Measurements from ENCODE around the gene RGS1.

Gene RGS1

GRCh38 chr1:192580351-192580962, 4.9 kb downstream of the RGS1 start:
- ChIA-PET POLR2A (interaction anchor here (0.6 kb wide), 1 partner anchor 64 kb away, joined by 5 read pairs; no protein-coding TSS in a partner anchor), CTCF (interaction anchor here (1.0 to 4.6 kb wide), 11 partner anchors 12 to 226 kb away, joined by 3 to 60 read pairs (median 4); no protein-coding TSS in a partner anchor)
- H3K9me3 ChIP-seq (ENCODE audit: control extremely low read depth in 1 of 5, control insufficient read depth in 4 of 5, insufficient read depth in 2 of 5, low read depth in 1 of 5, low read length in 4 of 5) = no peaks in the 10 kb centered on the region
- H3K4me3 ChIP-seq (ENCODE audit: control insufficient read depth in 1 of 7, extremely low read depth in 1 of 7, insufficient read depth in 4 of 7, low read depth in 2 of 7, low read length in 6 of 7) = no peak overlapping the region
- peak; percentile 50 to 59 (median 52) for DNase-seq
- H3K27me3 ChIP-seq (replicated peaks in 2 of 5; ENCODE audit: control insufficient read depth in 4 of 5, insufficient read depth in 5 of 5, low read length in 4 of 5) = no peaks in the 10 kb centered on the region
- H3K36me3 ChIP-seq (ENCODE audit: control insufficient read depth in 4 of 4, insufficient read depth in 4 of 4, low read length in 3 of 4) = no peaks in the 10 kb centered on the region
- WGBS (ENCODE audit: insufficient coverage) = no CpG with 5 or more reads among the region's 3 CpGs
- no peak overlapping the region for H3K27ac ChIP-seq (ENCODE audit: insufficient read depth in 1 of 2, low read depth in 1 of 2, low read length in 2 of 2, poor library complexity in 1 of 2, severe bottlenecking in 2 of 2)
- H3K4me1 ChIP-seq (ENCODE audit: control extremely low read depth in 1 of 4, control insufficient read depth in 4 of 4, insufficient read depth in 4 of 4, low read length in 3 of 4) = peaks cover 2 to 8% (median 6%) of the 10 kb centered on the region in 4 experiments

GRCh38 chr1:192581131-192581927, 5.8 kb downstream of the RGS1 start:
- Histone ChIP-seq H3K36me3 (ENCODE audit: control insufficient read depth in 4 of 4, insufficient read depth in 4 of 4, low read length in 3 of 4) (no peaks in the 10 kb centered on the region), H3K27me3 (replicated peaks in 2 of 5; ENCODE audit: control insufficient read depth in 4 of 5, insufficient read depth in 5 of 5, low read length in 4 of 5) (no peaks in the 10 kb centered on the region), H3K4me3 (ENCODE audit: control insufficient read depth in 1 of 7, extremely low read depth in 1 of 7, insufficient read depth in 4 of 7, low read depth in 2 of 7, low read length in 6 of 7) (no peak overlapping the region), H3K9me3 (ENCODE audit: control extremely low read depth in 1 of 5, control insufficient read depth in 4 of 5, insufficient read depth in 2 of 5, low read depth in 1 of 5, low read length in 4 of 5) (no peaks in the 10 kb centered on the region), H3K4me1 (ENCODE audit: control extremely low read depth in 1 of 4, control insufficient read depth in 4 of 4, insufficient read depth in 4 of 4, low read length in 3 of 4) (peaks cover 0 to 3% (median 1%) of the 10 kb centered on the region in 4 experiments), H3K27ac (ENCODE audit: insufficient read depth in 1 of 2, low read depth in 1 of 2, low read length in 2 of 2, poor library complexity in 1 of 2, severe bottlenecking in 2 of 2) (no peak overlapping the region)
- ChIA-PET POLR2A (no interaction called here), CTCF (interaction anchor here (0.7 to 4.6 kb wide), 14 partner anchors 9 to 1709 kb away, joined by 3 to 60 read pairs (median 4); no protein-coding TSS in a partner anchor)
- no peak for DNase-seq
- 100% methylated on average over 2 of the region's 4 CpGs for WGBS (ENCODE audit: insufficient coverage)

- POLR2A ChIA-PET = no interaction called here
- WGBS (ENCODE audit: insufficient coverage) = 100% methylated on average over 1 of the region's 1 CpG
- CTCF ChIA-PET = no interaction called here
These were observed 9.3 kb downstream of the RGS1 start for GRCh38 chr1:192584866-192585265.

GRCh38 chr1:192587386-192588266, 12.1 kb downstream of the RGS1 start:
- 100% methylated on average over 1 of the region's 5 CpGs for WGBS (ENCODE audit: insufficient coverage)
- CTCF ChIA-PET = interaction anchor here (0.8 to 1.5 kb wide), 7 partner anchors 8 to 110 kb away, joined by 3 to 4 read pairs (median 4); no protein-coding TSS in a partner anchor
- Histone ChIP-seq H3K36me3 (ENCODE audit: control insufficient read depth in 4 of 4, insufficient read depth in 4 of 4, low read length in 3 of 4) (no peaks in the 10 kb centered on the region), H3K27ac (ENCODE audit: insufficient read depth in 1 of 2, low read depth in 1 of 2, low read length in 2 of 2, poor library complexity in 1 of 2, severe bottlenecking in 2 of 2) (no peak overlapping the region), H3K4me1 (ENCODE audit: control extremely low read depth in 1 of 4, control insufficient read depth in 4 of 4, insufficient read depth in 4 of 4, low read length in 3 of 4) (no peaks in the 10 kb centered on the region), H3K4me3 (ENCODE audit: control insufficient read depth in 1 of 7, extremely low read depth in 1 of 7, insufficient read depth in 4 of 7, low read depth in 2 of 7, low read length in 6 of 7) (no peak overlapping the region), H3K27me3 (replicated peaks in 2 of 5; ENCODE audit: control insufficient read depth in 4 of 5, insufficient read depth in 5 of 5, low read length in 4 of 5) (no peaks in the 10 kb centered on the region), H3K9me3 (ENCODE audit: control extremely low read depth in 1 of 5, control insufficient read depth in 4 of 5, insufficient read depth in 2 of 5, low read depth in 1 of 5, low read length in 4 of 5) (no peaks in the 10 kb centered on the region)
- no peak for DNase-seq
- POLR2A ChIA-PET = interaction anchor here (0.6 kb wide), 1 partner anchor 427 kb away, joined by 4 read pairs; no protein-coding TSS in a partner anchor

More at GRCh38 chr1:192584866-192585265, 9.3 kb downstream of the RGS1 start:
- H3K27ac ChIP-seq (ENCODE audit: insufficient read depth in 1 of 2, low read depth in 1 of 2, low read length in 2 of 2, poor library complexity in 1 of 2, severe bottlenecking in 2 of 2) = no peak overlapping the region
- H3K4me1 ChIP-seq (ENCODE audit: control extremely low read depth in 1 of 4, control insufficient read depth in 4 of 4, insufficient read depth in 4 of 4, low read length in 3 of 4) = no peaks in the 10 kb centered on the region
- H3K36me3 ChIP-seq (ENCODE audit: control insufficient read depth in 4 of 4, insufficient read depth in 4 of 4, low read length in 3 of 4) = no peaks in the 10 kb centered on the region
- H3K9me3 ChIP-seq (ENCODE audit: control extremely low read depth in 1 of 5, control insufficient read depth in 4 of 5, insufficient read depth in 2 of 5, low read depth in 1 of 5, low read length in 4 of 5) = no peaks in the 10 kb centered on the region
- H3K4me3 ChIP-seq (ENCODE audit: control insufficient read depth in 1 of 7, extremely low read depth in 1 of 7, insufficient read depth in 4 of 7, low read depth in 2 of 7, low read length in 6 of 7) = no peak overlapping the region
- no peaks in the 10 kb centered on the region for H3K27me3 ChIP-seq (replicated peaks in 2 of 5; ENCODE audit: control insufficient read depth in 4 of 5, insufficient read depth in 5 of 5, low read length in 4 of 5)
- no peak for DNase-seq

- CTCF ChIA-PET = interaction anchor here (1.2 to 1.7 kb wide), 5 partner anchors 10 to 73 kb away, joined by 3 to 4 read pairs (median 4); no protein-coding TSS in a partner anchor
- POLR2A ChIA-PET = no interaction called here
- no peak for DNase-seq
- Histone ChIP-seq H3K4me1 (ENCODE audit: control extremely low read depth in 1 of 4, control insufficient read depth in 4 of 4, insufficient read depth in 4 of 4, low read length in 3 of 4) (no peaks in the 10 kb centered on the region), H3K36me3 (ENCODE audit: control insufficient read depth in 4 of 4, insufficient read depth in 4 of 4, low read length in 3 of 4) (no peaks in the 10 kb centered on the region), H3K4me3 (ENCODE audit: control insufficient read depth in 1 of 7, extremely low read depth in 1 of 7, insufficient read depth in 4 of 7, low read depth in 2 of 7, low read length in 6 of 7) (no peak overlapping the region), H3K27ac (ENCODE audit: insufficient read depth in 1 of 2, low read depth in 1 of 2, low read length in 2 of 2, poor library complexity in 1 of 2, severe bottlenecking in 2 of 2) (no peak overlapping the region), H3K9me3 (ENCODE audit: control extremely low read depth in 1 of 5, control insufficient read depth in 4 of 5, insufficient read depth in 2 of 5, low read depth in 1 of 5, low read length in 4 of 5) (no peaks in the 10 kb centered on the region), H3K27me3 (replicated peaks in 2 of 5; ENCODE audit: control insufficient read depth in 4 of 5, insufficient read depth in 5 of 5, low read length in 4 of 5) (no peaks in the 10 kb centered on the region)
- WGBS (ENCODE audit: insufficient coverage) = no CpG with 5 or more reads among the region's 1 CpG
These were observed 13.0 kb downstream of the RGS1 start for GRCh38 chr1:192588546-192588945.

- H3K4me1 ChIP-seq (ENCODE audit: control extremely low read depth in 1 of 4, control insufficient read depth in 4 of 4, insufficient read depth in 4 of 4, low read length in 3 of 4) = no peaks in the 10 kb centered on the region
- no peaks in the 10 kb centered on the region for H3K9me3 ChIP-seq (ENCODE audit: control extremely low read depth in 1 of 5, control insufficient read depth in 4 of 5, insufficient read depth in 2 of 5, low read depth in 1 of 5, low read length in 4 of 5)
- ChIA-PET POLR2A (no interaction called here), CTCF (interaction anchor here (1.0 to 1.7 kb wide), 2 partner anchors 8 to 11 kb away, joined by 3 to 4 read pairs; no protein-coding TSS in a partner anchor)
- DNase-seq = no peak
- no peak overlapping the region for H3K27ac ChIP-seq (ENCODE audit: insufficient read depth in 1 of 2, low read depth in 1 of 2, low read length in 2 of 2, poor library complexity in 1 of 2, severe bottlenecking in 2 of 2)
- WGBS (ENCODE audit: insufficient coverage) = no CpG with 5 or more reads among the region's 3 CpGs
- no peaks in the 10 kb centered on the region for H3K27me3 ChIP-seq (replicated peaks in 2 of 5; ENCODE audit: control insufficient read depth in 4 of 5, insufficient read depth in 5 of 5, low read length in 4 of 5)
- H3K4me3 ChIP-seq (ENCODE audit: control insufficient read depth in 1 of 7, extremely low read depth in 1 of 7, insufficient read depth in 4 of 7, low read depth in 2 of 7, low read length in 6 of 7) = no peak overlapping the region
- no peaks in the 10 kb centered on the region for H3K36me3 ChIP-seq (ENCODE audit: control insufficient read depth in 4 of 4, insufficient read depth in 4 of 4, low read length in 3 of 4)
These were observed 14.2 kb downstream of the RGS1 start for GRCh38 chr1:192589813-192590212.
